Stimulated activated naive CD8-positive, alpha-beta T cell treated with anti-CD3 and anti-CD28 coated beads, Interleukin-15, Interleukin-2, amounts not matched to agents 100 ng/mL and 50 ng/mL, for 24 hours (primary cell): ENCODE measurements around the gene GSTA4.
"Not testable (repeated sequence)": the region's sequence is repeated elsewhere in the genome, so short reads cannot be mapped to it uniquely, and the experiment has no call there.

Experiments
- H3K27ac Mint-ChIP-seq: one replicate; pipeline ENCODE4 v1.8.0; 2021; ENCODE audit warnings: mild to moderate bottlenecking, mixed read lengths
- H3K27me3 Mint-ChIP-seq: one replicate; pipeline ENCODE4 v1.8.0; 2021; ENCODE audit warnings: mixed read lengths
- H3K36me3 Mint-ChIP-seq: one replicate; pipeline ENCODE4 v1.8.0; 2021; ENCODE audit warnings: low read depth, mixed read lengths
- H3K4me1 Mint-ChIP-seq: one replicate; pipeline ENCODE4 v1.8.0; 2021; ENCODE audit warnings: low read depth, mixed read lengths
- H3K4me3 Mint-ChIP-seq: one replicate; pipeline ENCODE4 v1.8.0; 2021; ENCODE audit warnings: mild to moderate bottlenecking, mixed read lengths
- H3K9me3 Mint-ChIP-seq: one replicate; pipeline ENCODE4 v1.8.0; 2021; ENCODE audit warnings: mixed read lengths

The GSTA4 gene, protein sequence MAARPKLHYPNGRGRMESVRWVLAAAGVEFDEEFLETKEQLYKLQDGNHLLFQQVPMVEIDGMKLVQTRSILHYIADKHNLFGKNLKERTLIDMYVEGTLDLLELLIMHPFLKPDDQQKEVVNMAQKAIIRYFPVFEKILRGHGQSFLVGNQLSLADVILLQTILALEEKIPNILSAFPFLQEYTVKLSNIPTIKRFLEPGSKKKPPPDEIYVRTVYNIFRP

DNA sequence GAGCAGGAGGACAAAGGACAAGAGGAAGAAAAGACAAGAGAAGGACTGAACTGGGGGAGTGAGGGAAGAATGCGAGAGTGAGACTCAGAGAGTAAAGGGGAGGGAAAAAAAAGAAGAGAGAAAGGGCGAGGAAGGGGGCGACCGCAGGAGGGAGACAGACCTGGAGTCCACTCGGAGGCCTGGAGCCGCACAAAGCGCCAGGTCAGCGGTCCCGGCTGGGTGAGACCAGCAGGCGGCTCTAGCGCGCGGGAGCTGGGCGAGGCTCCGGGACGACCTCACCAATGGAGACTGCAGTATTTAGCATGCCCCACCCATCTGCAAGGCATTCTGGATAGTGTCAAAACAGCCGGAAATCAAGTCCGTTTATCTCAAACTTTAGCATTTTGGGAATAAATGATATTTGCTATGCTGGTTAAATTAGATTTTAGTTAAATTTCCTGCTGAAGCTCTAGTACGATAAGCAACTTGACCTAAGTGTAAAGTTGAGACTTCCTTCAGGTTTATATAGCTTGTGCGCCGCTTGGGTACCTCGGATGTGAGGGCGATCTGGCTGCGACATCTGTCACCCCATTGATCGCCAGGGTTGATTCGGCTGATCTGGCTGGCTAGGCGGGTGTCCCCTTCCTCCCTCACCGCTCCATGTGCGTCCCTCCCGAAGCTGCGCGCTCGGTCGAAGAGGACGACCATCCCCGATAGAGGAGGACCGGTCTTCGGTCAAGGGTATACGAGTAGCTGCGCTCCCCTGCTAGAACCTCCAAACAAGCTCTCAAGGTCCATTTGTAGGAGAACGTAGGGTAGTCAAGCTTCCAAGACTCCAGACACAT lies at the start of gene GSTA4:
Gene GSTA4, minus strand, starts transcription at position 196 of the 824 bp plus-strand sequence. CDS start 1,041 bp downstream, outside the sequence.
- H3K9me3 Mint-ChIP-seq, H3K27me3 Mint-ChIP-seq: not testable (repeated sequence)
- H3K4me3 Mint-ChIP-seq = peak within 1 kb of the TSS; percentile 99
- H3K4me1 Mint-ChIP-seq = peaks cover 56% of the 10 kb centered on the region
- H3K27ac Mint-ChIP-seq = peak within 1 kb of the TSS; percentile 99
- peaks cover 27% of the 10 kb centered on the region for H3K36me3 Mint-ChIP-seq

DNA sequence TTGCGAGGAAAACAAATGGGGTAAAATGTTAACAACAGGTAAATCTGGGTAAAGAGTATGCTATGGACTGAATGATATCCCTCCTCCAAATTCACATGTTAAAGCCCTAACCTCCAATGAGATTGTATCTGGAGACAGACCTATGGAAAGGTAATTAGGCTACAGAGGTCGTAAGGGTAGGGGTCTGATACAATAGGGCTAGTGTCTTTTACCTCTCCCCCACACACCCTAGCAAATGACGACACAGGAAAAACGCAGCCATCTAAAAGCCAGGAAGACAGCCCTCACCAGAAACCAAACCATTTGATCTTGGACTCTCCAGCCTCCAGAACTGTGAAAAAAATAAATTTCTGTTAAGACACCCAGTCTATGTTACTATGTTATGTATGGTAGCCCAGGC lies 49.5 kb upstream of the GSTA4 start:
- Mint-ChIP-seq H3K36me3 (peaks cover 25% of the 10 kb centered on the region), H3K4me1 (peaks cover 26% of the 10 kb centered on the region), H3K4me3 (no peak overlapping the region), H3K27ac (no peak overlapping the region), H3K27me3 (no peaks in the 10 kb centered on the region), H3K9me3 (peaks cover 3% of the 10 kb centered on the region)

DNA sequence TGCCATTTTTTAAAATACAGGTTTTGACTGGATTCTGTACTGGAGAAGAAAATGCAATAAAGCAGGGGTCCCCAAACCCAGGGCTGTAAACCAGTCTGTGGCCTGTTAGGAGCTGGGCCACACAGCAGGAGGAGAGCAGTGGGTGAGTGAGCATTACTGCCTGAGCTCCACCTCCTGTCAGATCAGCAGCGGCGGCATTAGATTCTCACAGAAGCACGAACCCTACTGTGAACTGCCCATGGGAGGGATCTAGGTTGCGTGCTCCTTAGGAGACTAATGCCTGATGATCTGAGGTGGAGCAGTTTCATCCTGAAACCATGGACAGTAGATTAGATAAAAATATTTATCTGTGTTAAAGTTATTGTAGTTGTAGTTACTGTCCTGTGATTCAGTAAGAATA lies 49.0 kb upstream of the GSTA4 start:
- no peak overlapping the region for H3K27ac Mint-ChIP-seq
- H3K4me1 Mint-ChIP-seq = peaks cover 21% of the 10 kb centered on the region
- H3K4me3 Mint-ChIP-seq = no peak overlapping the region
- H3K27me3 Mint-ChIP-seq = no peaks in the 10 kb centered on the region
- peaks cover 30% of the 10 kb centered on the region for H3K36me3 Mint-ChIP-seq
- no peaks in the 10 kb centered on the region for H3K9me3 Mint-ChIP-seq

DNA sequence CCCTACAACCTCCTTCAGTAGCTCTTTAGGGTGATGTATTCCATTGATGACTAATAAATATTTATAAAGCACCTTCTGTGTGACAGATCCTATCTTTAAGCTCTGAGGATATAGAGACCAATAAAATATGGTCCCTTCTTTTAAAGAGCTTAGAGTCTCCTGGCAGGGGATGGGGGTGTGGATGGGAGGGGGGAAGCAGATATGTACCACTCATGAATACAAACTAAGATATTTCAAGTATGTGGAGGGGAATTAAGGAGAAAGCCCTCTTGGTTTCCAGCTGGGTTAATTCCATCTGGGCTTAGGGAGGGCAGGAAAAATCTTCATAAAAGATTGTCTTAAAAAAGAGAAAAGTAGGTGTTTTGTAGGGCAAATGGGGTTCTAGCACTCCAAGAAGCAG lies 48.5 kb upstream of the GSTA4 start:
- H3K36me3 Mint-ChIP-seq = peaks cover 34% of the 10 kb centered on the region
- H3K27me3 Mint-ChIP-seq = no peaks in the 10 kb centered on the region
- no peaks in the 10 kb centered on the region for H3K9me3 Mint-ChIP-seq
- peaks cover 16% of the 10 kb centered on the region for H3K4me1 Mint-ChIP-seq
- H3K4me3 Mint-ChIP-seq = no peak overlapping the region
- H3K27ac Mint-ChIP-seq = no peak overlapping the region

DNA sequence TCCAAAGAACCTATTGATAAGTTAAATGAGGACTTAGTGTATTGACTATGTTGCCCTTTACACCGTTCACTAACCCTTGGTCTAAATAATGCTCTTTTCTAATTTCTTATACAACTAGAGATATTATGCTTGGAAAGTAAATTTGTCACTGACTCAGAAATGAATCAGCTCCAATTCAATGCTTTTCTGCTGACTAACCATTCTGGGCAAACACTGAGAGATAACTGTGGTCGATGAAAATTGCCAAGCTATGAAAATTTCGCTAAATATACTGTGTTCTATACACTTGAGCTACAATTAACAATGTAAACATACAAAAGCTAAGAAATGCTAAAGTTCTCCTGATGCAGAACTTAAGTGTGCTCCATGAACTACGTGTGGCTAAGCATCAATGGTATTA lies 47.0 kb upstream of the GSTA4 start:
- peaks cover 5% of the 10 kb centered on the region for H3K4me1 Mint-ChIP-seq
- H3K4me3 Mint-ChIP-seq = no peak overlapping the region
- H3K36me3 Mint-ChIP-seq = peaks cover 37% of the 10 kb centered on the region
- H3K27me3 Mint-ChIP-seq = no peaks in the 10 kb centered on the region
- H3K27ac Mint-ChIP-seq = no peak overlapping the region
- no peaks in the 10 kb centered on the region for H3K9me3 Mint-ChIP-seq

DNA sequence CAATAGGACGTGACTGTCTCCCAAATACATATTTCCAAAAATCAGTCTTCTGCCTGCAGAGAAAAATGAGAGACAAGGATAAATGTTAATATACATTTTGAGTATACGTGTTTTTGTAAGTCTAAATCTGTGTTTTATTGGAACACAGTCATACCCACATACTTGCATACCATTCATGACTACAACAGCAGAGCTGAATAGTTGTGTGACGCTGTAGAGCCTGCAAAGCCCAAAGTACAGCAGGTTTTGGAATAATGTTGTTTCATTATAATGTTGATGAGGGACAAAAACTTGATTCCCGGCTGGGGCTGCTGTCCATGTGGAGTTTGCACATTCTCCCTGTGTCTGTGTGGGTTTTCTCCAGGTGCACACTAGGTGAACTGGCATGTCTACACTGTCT lies 46.3 kb upstream of the GSTA4 start:
- Mint-ChIP-seq H3K4me3 (no peak overlapping the region), H3K9me3 (no peaks in the 10 kb centered on the region), H3K36me3 (peaks cover 41% of the 10 kb centered on the region)

DNA sequence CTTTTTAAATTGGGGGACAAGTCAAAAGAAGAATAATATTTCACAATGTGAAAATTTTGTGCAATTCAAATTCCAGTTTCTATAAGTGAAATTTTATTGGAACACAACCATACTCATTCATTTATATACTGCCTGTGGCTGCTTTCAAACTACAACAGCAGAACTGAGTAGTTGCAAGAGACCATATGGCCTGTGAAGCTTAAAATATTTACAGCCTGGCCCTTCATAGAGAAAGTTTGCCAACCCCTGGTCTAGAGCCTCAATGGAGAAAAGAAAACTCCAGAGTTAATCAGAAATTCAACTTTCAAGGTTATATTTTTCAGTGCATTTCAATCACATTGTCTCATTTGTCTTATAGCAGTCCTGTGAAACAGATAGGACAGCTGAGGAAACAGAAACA lies 43.5 kb upstream of the GSTA4 start:
- H3K36me3 Mint-ChIP-seq = peaks cover 43% of the 10 kb centered on the region
- H3K27ac Mint-ChIP-seq = no peak overlapping the region
- no peak overlapping the region for H3K4me3 Mint-ChIP-seq
- H3K27me3 Mint-ChIP-seq = no peaks in the 10 kb centered on the region
- H3K9me3 Mint-ChIP-seq = no peaks in the 10 kb centered on the region
- H3K4me1 Mint-ChIP-seq = no peaks in the 10 kb centered on the region

More for the DNA sequence above, 46.3 kb upstream of the GSTA4 start:
- Mint-ChIP-seq H3K27me3 (no peaks in the 10 kb centered on the region), H3K27ac (no peak overlapping the region), H3K4me1 (no peaks in the 10 kb centered on the region)

DNA sequence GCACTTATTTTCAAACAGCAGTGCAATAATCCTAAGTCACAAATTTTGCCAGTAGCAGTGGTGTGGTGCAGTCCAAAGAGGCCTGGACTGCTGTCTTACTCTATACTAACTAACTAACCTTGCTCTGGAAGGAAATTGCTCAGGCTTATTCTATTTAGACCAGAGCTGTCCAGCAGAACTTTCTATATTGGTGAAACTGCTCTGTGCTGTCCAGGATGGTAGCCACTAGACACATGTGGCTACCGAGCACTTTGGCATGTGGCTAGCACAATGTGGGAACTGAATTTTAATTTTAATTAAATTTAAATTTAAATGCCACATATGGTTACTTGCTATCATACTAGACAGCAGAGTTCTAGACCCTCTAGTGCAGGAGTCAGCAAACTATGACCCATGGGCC lies 43.1 kb upstream of the GSTA4 start:
- Mint-ChIP-seq H3K27me3 (no peaks in the 10 kb centered on the region), H3K4me3 (no peak overlapping the region), H3K36me3 (peaks cover 47% of the 10 kb centered on the region), H3K9me3 (no peaks in the 10 kb centered on the region), H3K27ac (no peak overlapping the region), H3K4me1 (no peaks in the 10 kb centered on the region)

DNA sequence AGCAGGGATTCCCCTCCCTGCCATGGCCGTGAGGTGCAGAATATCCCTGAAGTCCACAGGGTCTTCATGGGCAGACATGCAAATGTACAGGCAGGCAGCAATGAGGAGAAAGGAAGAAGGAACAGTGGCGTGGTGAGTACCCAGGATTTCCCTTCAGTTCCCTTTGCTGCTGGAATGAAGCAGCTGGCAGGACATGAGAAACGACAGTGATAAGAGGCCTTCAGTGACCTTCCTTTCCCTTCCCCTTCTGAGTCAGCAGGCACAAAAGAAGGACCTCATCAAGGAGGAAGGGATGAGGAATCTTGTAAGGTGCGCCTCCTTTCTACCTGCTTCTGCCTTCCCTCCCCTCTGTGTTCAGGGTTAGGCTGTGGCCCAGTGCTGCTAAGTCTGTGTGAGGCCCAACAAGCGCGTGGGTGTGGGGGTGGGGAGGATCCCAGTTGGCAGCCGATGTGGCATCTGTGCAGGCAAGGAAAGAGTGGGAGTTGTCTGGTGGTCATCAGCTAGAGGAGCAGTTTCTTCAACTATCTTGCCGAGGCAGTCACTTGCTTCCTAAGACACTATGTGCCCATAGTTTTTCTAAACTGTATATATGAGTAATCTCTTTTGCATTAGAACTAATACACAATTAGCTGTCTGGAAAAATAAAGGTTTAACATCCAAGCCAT lies 40.6 kb upstream of the GSTA4 start:
- Mint-ChIP-seq H3K27ac (no peak overlapping the region), H3K9me3 (no peaks in the 10 kb centered on the region), H3K4me3 (no peak overlapping the region), H3K4me1 (no peaks in the 10 kb centered on the region), H3K27me3 (no peaks in the 10 kb centered on the region), H3K36me3 (peaks cover 53% of the 10 kb centered on the region)

DNA sequence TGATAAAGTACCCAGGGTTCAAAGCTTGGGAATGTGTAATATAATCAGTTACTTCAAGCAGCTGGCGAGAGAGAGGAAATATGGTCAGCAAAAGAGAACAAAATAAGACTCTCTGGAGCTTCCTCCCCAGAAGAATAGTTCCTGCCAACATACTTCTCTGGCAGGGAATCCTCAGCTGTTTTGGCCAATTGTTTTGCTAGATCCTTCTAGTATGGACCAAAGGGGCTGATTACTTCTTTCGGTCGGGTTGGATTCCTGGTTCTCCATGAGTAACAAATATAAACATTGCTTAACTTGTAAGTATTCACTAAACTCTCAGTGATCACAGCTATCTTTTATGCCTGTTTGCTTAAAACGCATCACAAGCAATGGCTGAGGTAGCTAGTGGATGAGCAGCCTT lies 38.7 kb upstream of the GSTA4 start:
- peaks cover 4% of the 10 kb centered on the region for H3K4me1 Mint-ChIP-seq
- no peak overlapping the region for H3K27ac Mint-ChIP-seq
- H3K27me3 Mint-ChIP-seq = no peaks in the 10 kb centered on the region
- no peaks in the 10 kb centered on the region for H3K9me3 Mint-ChIP-seq
- H3K4me3 Mint-ChIP-seq = no peak overlapping the region
- peaks cover 50% of the 10 kb centered on the region for H3K36me3 Mint-ChIP-seq

DNA sequence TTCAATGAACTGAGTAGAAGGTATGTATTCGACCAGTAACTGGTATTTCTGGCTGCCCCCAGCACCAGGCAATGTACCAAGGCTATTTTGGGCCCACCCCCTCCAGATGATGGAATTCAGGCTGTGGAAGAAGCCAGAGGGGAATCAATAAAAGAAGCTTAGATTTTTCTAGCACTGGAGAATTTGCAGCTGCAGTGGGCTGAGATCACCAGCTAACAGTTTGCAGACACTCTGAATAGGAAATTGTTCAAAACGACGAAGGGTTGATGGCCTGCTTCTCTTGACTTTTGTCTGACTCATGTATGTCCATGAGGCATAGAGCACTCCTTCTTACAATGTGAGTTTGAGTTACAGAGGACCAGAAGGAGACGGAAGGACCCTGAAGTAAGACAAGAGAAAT lies 37.8 kb upstream of the GSTA4 start:
- H3K36me3 Mint-ChIP-seq = peaks cover 53% of the 10 kb centered on the region
- H3K4me3 Mint-ChIP-seq = no peak overlapping the region
- H3K27me3 Mint-ChIP-seq = no peaks in the 10 kb centered on the region
- H3K27ac Mint-ChIP-seq = no peak overlapping the region
- peaks cover 4% of the 10 kb centered on the region for H3K4me1 Mint-ChIP-seq
- H3K9me3 Mint-ChIP-seq = no peaks in the 10 kb centered on the region

DNA sequence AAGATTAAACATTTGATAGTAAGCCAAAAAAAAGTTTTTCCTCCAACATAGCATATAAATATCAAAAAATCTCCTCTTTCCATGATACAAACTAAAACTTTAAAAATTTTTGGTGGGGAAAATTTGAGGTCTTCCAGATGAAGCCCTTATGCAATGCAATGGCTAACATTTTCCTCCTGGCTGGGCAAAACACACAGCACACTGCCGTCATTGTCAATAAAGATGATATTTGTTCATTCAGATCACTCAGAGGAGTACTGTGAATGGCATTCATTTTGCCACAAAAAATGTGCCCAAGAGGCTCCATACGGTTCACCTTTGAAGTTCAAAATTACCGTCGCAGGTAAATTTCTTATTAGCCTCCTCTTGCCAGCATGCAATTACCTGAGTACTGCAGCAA lies 36.2 kb upstream of the GSTA4 start:
- H3K4me3 Mint-ChIP-seq = no peak overlapping the region
- H3K9me3 Mint-ChIP-seq = no peaks in the 10 kb centered on the region
- no peaks in the 10 kb centered on the region for H3K27me3 Mint-ChIP-seq
- peaks cover 55% of the 10 kb centered on the region for H3K36me3 Mint-ChIP-seq
- H3K27ac Mint-ChIP-seq = no peak overlapping the region
- peaks cover 17% of the 10 kb centered on the region for H3K4me1 Mint-ChIP-seq

DNA sequence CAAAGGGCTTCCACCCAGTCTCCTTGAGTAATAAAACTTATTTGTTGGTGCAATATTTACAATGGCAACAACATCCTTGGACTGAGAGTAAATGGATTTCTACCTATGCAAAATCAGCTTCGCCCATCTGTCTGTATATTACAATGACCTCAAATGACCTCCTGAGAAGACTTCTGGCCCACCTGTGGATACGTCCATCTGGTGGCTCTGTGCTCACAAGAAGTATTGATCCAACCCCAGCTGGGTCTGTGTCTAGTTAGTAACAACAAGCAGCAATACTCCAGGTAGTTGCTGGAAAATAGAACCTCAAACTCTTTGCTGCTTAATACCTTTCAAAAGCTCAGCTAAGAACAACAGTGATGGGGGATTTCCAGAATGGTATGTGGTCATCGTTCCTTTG lies 34.7 kb upstream of the GSTA4 start:
- no peaks in the 10 kb centered on the region for H3K9me3 Mint-ChIP-seq

DNA sequence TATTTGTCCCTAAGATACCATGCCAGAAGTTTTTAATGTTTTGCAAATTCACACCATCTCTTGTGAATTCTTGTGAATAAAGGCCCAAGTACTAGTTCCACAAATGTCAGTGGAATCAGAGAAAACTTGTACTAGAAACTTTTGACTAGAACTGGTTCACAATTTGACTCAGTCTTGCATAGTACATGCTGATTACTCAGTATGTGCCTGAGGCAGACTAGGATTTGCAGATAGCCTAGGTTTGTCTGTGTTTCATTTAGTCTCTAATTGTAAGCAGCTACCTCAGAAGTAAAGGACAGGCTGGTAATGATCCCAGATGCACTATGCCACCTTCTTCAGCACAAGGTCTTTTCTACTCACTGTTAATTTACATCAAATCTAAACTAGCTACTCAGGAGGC lies 34.2 kb upstream of the GSTA4 start:
- H3K27ac Mint-ChIP-seq = peak overlapping the region; percentile 73
- no peak overlapping the region for H3K4me3 Mint-ChIP-seq
- peaks cover 54% of the 10 kb centered on the region for H3K36me3 Mint-ChIP-seq
- H3K9me3 Mint-ChIP-seq = no peaks in the 10 kb centered on the region
- H3K27me3 Mint-ChIP-seq = no peaks in the 10 kb centered on the region
- H3K4me1 Mint-ChIP-seq = peaks cover 30% of the 10 kb centered on the region

More for the DNA sequence above, 34.7 kb upstream of the GSTA4 start:
- peaks cover 27% of the 10 kb centered on the region for H3K4me1 Mint-ChIP-seq
- H3K36me3 Mint-ChIP-seq = peaks cover 57% of the 10 kb centered on the region
- no peak overlapping the region for H3K27ac Mint-ChIP-seq
- H3K27me3 Mint-ChIP-seq = no peaks in the 10 kb centered on the region
- no peak overlapping the region for H3K4me3 Mint-ChIP-seq

DNA sequence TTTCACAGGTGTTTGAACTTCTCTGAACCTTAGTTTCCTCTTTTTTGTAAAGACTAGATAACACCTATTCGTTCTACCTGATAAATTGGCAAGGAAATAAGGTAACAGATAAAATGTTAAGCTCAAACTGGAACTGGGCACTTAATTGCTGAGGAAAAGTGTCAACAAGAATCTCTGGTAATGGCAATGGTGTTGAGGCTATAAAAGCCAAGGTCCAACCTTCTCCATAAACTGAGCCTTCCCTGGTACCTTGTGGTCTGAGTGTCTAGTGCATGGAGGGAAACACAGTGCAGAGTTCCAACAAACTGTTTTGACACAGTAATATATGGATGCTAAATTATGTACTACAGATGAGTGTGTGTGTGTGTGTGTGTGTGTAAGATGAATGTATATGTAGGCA lies 33.4 kb upstream of the GSTA4 start:
- H3K27me3 Mint-ChIP-seq = no peaks in the 10 kb centered on the region
- H3K4me3 Mint-ChIP-seq = no peak overlapping the region
- H3K36me3 Mint-ChIP-seq = peaks cover 53% of the 10 kb centered on the region
- no peaks in the 10 kb centered on the region for H3K9me3 Mint-ChIP-seq
- H3K4me1 Mint-ChIP-seq = peaks cover 30% of the 10 kb centered on the region
- no peak overlapping the region for H3K27ac Mint-ChIP-seq
